Measurements from ENCODE around the gene IFT52.

The IFT52 gene

GRCh38 chr20:43565758-43566104 lies 25.0 kb upstream of the IFT52 start:
- no peak overlapping the region for H3K9ac ChIP-seq
- H3K4me3 ChIP-seq, result no peak overlapping the region
- H3K4me2 ChIP-seq, result no peak overlapping the region
- no peak for TF ChIP-seq Cebpa-rat (IDR thresholded peaks at IDR 0.05)
- no peaks in the 10 kb centered on the region for H3K27me3 ChIP-seq
- no peaks in the 10 kb centered on the region for H4K20me1 ChIP-seq
- H3K4me1 ChIP-seq, result no peaks in the 10 kb centered on the region
- H3K9me3 ChIP-seq, result no peaks in the 10 kb centered on the region
- H3K27ac ChIP-seq, result no peak overlapping the region
- no peaks in the 10 kb centered on the region for H3K36me3 ChIP-seq

GRCh38 chr20:43567477-43567876 lies 23.3 kb upstream of the IFT52 start:
- H3K9me3 ChIP-seq, result no peaks in the 10 kb centered on the region
- H3K4me3 ChIP-seq, result no peak overlapping the region
- H3K4me1 ChIP-seq, result no peaks in the 10 kb centered on the region
- H3K4me2 ChIP-seq, result no peak overlapping the region
- no peak for TF ChIP-seq Cebpa-rat (IDR thresholded peaks at IDR 0.05)
- H4K20me1 ChIP-seq, result no peaks in the 10 kb centered on the region
- H3K27ac ChIP-seq, result no peak overlapping the region
- no peaks in the 10 kb centered on the region for H3K27me3 ChIP-seq
- H3K36me3 ChIP-seq, result no peaks in the 10 kb centered on the region
- no peak overlapping the region for H3K9ac ChIP-seq

DNA sequence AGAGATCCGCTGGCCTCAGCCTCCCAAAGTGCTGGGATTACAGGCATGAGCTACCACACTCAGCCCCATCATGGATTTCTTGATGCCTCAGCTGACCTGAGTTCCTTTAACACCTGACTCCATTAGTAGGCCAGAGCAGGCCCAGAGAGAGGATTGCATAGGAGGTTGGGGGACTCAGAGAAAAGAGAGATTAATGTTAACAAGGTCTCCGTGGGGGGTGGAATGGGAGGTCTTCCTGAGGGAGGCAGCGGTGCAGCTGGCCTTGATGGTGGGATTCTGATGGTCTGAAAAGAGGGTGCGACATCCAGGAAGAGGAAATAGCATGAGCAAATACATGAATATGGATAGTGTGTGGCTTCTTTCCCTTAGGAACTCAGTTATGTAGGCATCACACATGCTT lies 22.0 kb upstream of the IFT52 start:
- H3K4me3 ChIP-seq, result no peak overlapping the region
- H3K9me3 ChIP-seq, result no peaks in the 10 kb centered on the region
- no peaks in the 10 kb centered on the region for H4K20me1 ChIP-seq
- no peaks in the 10 kb centered on the region for H3K36me3 ChIP-seq
- no peaks in the 10 kb centered on the region for H3K27me3 ChIP-seq
- no peaks in the 10 kb centered on the region for H3K4me1 ChIP-seq
- no peak overlapping the region for H3K4me2 ChIP-seq
- TF ChIP-seq Cebpa-rat (IDR thresholded peaks at IDR 0.05), result no peak
- H3K27ac ChIP-seq, result no peak overlapping the region
- H3K9ac ChIP-seq, result no peak overlapping the region

DNA sequence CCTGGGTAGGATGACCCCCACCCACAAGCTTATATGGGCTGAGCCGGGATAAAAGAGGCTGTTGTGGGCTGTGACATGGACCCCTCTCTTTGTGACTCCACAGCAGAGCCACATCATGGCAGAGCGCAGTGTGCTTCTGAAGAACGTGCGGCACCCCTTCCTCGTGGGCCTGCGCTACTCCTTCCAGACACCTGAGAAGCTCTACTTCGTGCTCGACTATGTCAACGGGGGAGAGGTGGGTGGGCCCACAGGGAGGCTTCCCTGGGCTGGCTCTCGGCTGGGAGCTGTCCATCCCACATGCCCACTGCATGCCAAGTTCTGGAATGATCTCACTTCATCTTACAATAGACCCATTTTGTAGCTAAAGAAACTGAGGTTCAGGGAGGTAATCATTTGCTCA lies 21.5 kb upstream of the IFT52 start:
- Histone ChIP-seq H3K4me3 (no peak overlapping the region), H4K20me1 (no peaks in the 10 kb centered on the region), H3K27ac (no peak overlapping the region), H3K9ac (no peak overlapping the region), H3K27me3 (no peaks in the 10 kb centered on the region), H3K9me3 (no peaks in the 10 kb centered on the region), H3K4me2 (no peak overlapping the region), H3K36me3 (no peaks in the 10 kb centered on the region), H3K4me1 (no peaks in the 10 kb centered on the region)
- TF ChIP-seq Cebpa-rat (IDR thresholded peaks at IDR 0.05), result no peak

DNA sequence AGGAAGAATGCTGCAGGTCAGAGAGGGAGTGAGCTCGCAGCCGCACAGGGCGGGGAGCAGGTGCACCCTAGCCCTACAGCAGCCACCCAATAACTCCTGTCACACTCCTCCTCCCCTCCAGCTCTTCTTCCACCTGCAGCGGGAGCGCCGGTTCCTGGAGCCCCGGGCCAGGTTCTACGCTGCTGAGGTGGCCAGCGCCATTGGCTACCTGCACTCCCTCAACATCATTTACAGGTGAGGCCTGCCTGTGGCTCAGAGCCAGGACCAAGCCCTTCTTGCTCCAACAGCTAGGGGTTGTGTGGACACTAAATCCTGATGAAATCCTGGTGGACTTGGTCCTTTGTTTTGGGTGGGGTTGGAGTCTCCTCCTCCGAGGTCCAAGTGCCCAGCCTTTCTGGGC lies 20.2 kb upstream of the IFT52 start:
- TF ChIP-seq Cebpa-rat (IDR thresholded peaks at IDR 0.05), result no peak
- Histone ChIP-seq H3K4me1 (no peaks in the 10 kb centered on the region), H3K4me2 (no peak overlapping the region), H3K9me3 (no peaks in the 10 kb centered on the region), H3K27ac (no peak overlapping the region), H4K20me1 (no peaks in the 10 kb centered on the region), H3K36me3 (no peaks in the 10 kb centered on the region), H3K4me3 (no peak overlapping the region), H3K27me3 (no peaks in the 10 kb centered on the region), H3K9ac (no peak overlapping the region)

GRCh38 chr20:43571310-43571709 lies 19.4 kb upstream of the IFT52 start:
- no peak overlapping the region for H3K4me3 ChIP-seq
- H3K27me3 ChIP-seq, result no peaks in the 10 kb centered on the region
- H3K4me1 ChIP-seq, result no peaks in the 10 kb centered on the region
- H3K4me2 ChIP-seq, result no peak overlapping the region
- H3K36me3 ChIP-seq, result no peaks in the 10 kb centered on the region
- TF ChIP-seq Cebpa-rat (IDR thresholded peaks at IDR 0.05), result no peak
- H4K20me1 ChIP-seq, result no peaks in the 10 kb centered on the region
- H3K9me3 ChIP-seq, result no peaks in the 10 kb centered on the region
- H3K9ac ChIP-seq, result no peak overlapping the region
- no peak overlapping the region for H3K27ac ChIP-seq

GRCh38 chr20:43571771-43572170 lies 19.0 kb upstream of the IFT52 start:
- Histone ChIP-seq H3K4me3 (no peak overlapping the region), H3K9me3 (no peaks in the 10 kb centered on the region), H3K27me3 (no peaks in the 10 kb centered on the region), H3K36me3 (no peaks in the 10 kb centered on the region), H3K4me1 (no peaks in the 10 kb centered on the region), H3K9ac (no peak overlapping the region), H3K27ac (no peak overlapping the region), H3K4me2 (no peak overlapping the region), H4K20me1 (no peaks in the 10 kb centered on the region)
- TF ChIP-seq Cebpa-rat (IDR thresholded peaks at IDR 0.05), result no peak

DNA sequence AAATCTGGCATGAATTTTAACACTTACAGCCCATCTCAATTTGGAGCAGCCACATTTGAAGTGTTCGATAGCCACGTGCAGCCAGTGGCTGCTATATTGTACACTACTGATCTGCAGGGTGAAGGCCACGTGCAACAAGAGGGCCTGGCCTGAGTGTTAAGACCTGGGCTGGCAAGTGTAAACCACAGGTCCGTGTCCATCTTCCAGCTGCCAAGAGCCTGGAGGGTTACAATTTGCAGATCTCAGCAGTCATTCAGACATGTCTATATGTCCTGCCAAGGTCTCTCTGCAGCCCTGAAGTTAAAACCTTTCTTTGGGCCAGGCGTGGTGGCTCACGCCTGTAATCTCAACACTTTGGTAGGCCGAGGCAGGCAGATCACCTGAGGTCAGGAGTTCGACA lies 17.8 kb upstream of the IFT52 start:
- TF ChIP-seq Cebpa-rat (IDR thresholded peaks at IDR 0.05), result no peak
- no peaks in the 10 kb centered on the region for H3K9me3 ChIP-seq
- no peaks in the 10 kb centered on the region for H3K36me3 ChIP-seq
- H3K27ac ChIP-seq, result no peak overlapping the region
- H3K27me3 ChIP-seq, result no peaks in the 10 kb centered on the region
- H3K4me1 ChIP-seq, result no peaks in the 10 kb centered on the region
- no peak overlapping the region for H3K9ac ChIP-seq
- no peak overlapping the region for H3K4me2 ChIP-seq
- no peak overlapping the region for H3K4me3 ChIP-seq
- no peaks in the 10 kb centered on the region for H4K20me1 ChIP-seq

DNA sequence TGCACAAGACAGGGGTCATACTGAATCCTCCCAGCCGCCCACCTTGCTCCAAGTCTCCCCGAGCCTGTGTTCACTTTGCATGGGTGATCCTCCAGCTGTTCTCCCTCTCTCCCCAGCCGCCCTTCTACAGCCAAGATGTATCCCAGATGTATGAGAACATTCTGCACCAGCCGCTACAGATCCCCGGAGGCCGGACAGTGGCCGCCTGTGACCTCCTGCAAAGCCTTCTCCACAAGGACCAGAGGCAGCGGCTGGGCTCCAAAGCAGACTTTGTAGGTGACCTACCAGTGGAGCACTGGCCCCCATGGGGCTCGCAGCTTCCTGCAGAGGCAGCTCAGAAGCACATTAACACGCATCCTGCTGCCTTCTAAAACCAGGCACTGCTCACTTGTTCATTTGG lies 14.6 kb upstream of the IFT52 start:
- Histone ChIP-seq H3K36me3 (no peaks in the 10 kb centered on the region), H4K20me1 (no peaks in the 10 kb centered on the region), H3K27ac (no peak overlapping the region), H3K4me2 (no peak overlapping the region), H3K9me3 (no peaks in the 10 kb centered on the region), H3K4me1 (no peaks in the 10 kb centered on the region), H3K4me3 (no peak overlapping the region), H3K27me3 (no peaks in the 10 kb centered on the region), H3K9ac (no peak overlapping the region)
- TF ChIP-seq Cebpa-rat (IDR thresholded peaks at IDR 0.05), result no peak

- Histone ChIP-seq H4K20me1 (no peaks in the 10 kb centered on the region), H3K4me2 (no peak overlapping the region), H3K4me1 (no peaks in the 10 kb centered on the region), H3K36me3 (no peaks in the 10 kb centered on the region), H3K27me3 (no peaks in the 10 kb centered on the region), H3K9me3 (no peaks in the 10 kb centered on the region), H3K9ac (no peak overlapping the region), H3K27ac (no peak overlapping the region), H3K4me3 (no peak overlapping the region)
- no peak for TF ChIP-seq Cebpa-rat (IDR thresholded peaks at IDR 0.05)
Measured at GRCh38 chr20:43579861-43580793, 10.6 kb upstream of the IFT52 start.

Measured in BLaER1 (cell line).